Thymus (tissue), 11 donors: Measurements from ENCODE around the gene SPHK2. TPM values are rescaled to one million over a fixed set of nuclear protein-coding genes. Genes with fewer than 3 reads are reported as not detected.

ENCODE experiments used
- DNase-seq, 9 donors: peaks; one replicate each; pipeline ENCODE4 v3.0.0-alpha.2; 2013; ENCODE audit warnings: low spot score in 9 of 9, low read depth in 6 of 9, missing footprints in 1 of 9
- H3K27ac ChIP-seq, 2 donors: one replicate each; pipeline ENCODE4 v1.5.1; 2013; ENCODE audit warnings: control low read depth in 1 of 2, low read depth in 1 of 2, low read length in 1 of 2, mild to moderate bottlenecking in 1 of 2, moderate library complexity in 1 of 2
- H3K27me3 ChIP-seq, 2 donors: one replicate each; pipeline ENCODE4 v1.5.1; 2013; ENCODE audit warnings: low read length in 1 of 2; ENCODE audit not compliant: control insufficient read depth in 2 of 2, insufficient read depth in 1 of 2
- H3K36me3 ChIP-seq, 2 donors: one replicate each; pipeline ENCODE4 v1.5.1; 2013; ENCODE audit warnings: low read length in 1 of 2, mild to moderate bottlenecking in 1 of 2, moderate library complexity in 1 of 2; ENCODE audit not compliant: control insufficient read depth in 2 of 2, insufficient read depth in 2 of 2
- H3K4me1 ChIP-seq, 2 donors: one replicate each; pipeline ENCODE4 v1.5.1; 2013; ENCODE audit warnings: low read length in 2 of 2; ENCODE audit not compliant: control insufficient read depth in 2 of 2, insufficient read depth in 2 of 2
- H3K4me3 ChIP-seq, 2 donors: one replicate each; pipeline ENCODE4 v1.5.1; 2013; ENCODE audit warnings: low read length in 2 of 2, control low read depth in 1 of 2, mild to moderate bottlenecking in 1 of 2
- H3K9me3 ChIP-seq, 2 donors: one replicate each; pipeline ENCODE4 v1.5.1; 2013; ENCODE audit warnings: low read length in 1 of 2, mild to moderate bottlenecking in 1 of 2; ENCODE audit not compliant: control insufficient read depth in 2 of 2, insufficient read depth in 1 of 2
- WGBS: extraction: QIAGEN DNeasy Blood & Tissue Kit; methylation state at CpG from one replicate; pipeline ENCODE4 v1.1.7; 2013; 5-methylcytosine and 5-hydroxymethylcytosine counted together
- polyA plus RNA-seq: library from polyadenylated mRNA; stranded (reverse); fragments of 200-250 nt; gene quantifications from one replicate; pipeline ENCODE4 v1.2.3, GENCODE V29; 2013
- total RNA-seq: library from RNA; stranded (reverse); fragments of 120-200 nt; gene quantifications from one replicate; pipeline ENCODE4 v1.2.4, GENCODE V29; 2013
- donor health status: healthy.

The SPHK2 gene
- total and polyA plus RNA-seq, 2 donors = 4.6 to 13.4 TPM

GRCh38 chr19:48638831-48639381, 19.6 kb downstream of the SPHK2 start:
- no peak for DNase-seq
- H3K27ac ChIP-seq = peak overlapping the region; percentile 91 to 98
- WGBS = 90% methylated on average over 16 of the region's 16 CpGs
- peaks cover 0 to 14% of the 10 kb centered on the region in 2 donors for H3K27me3 ChIP-seq
- H3K36me3 ChIP-seq = no peaks in the 10 kb centered on the region
- H3K9me3 ChIP-seq = peaks cover 0 to 4% of the 10 kb centered on the region in 2 donors
- peaks cover 17 to 38% of the 10 kb centered on the region in 2 donors for H3K4me1 ChIP-seq
- peak overlapping the region in 1 of 2 donors; percentile 58 for H3K4me3 ChIP-seq

DNA sequence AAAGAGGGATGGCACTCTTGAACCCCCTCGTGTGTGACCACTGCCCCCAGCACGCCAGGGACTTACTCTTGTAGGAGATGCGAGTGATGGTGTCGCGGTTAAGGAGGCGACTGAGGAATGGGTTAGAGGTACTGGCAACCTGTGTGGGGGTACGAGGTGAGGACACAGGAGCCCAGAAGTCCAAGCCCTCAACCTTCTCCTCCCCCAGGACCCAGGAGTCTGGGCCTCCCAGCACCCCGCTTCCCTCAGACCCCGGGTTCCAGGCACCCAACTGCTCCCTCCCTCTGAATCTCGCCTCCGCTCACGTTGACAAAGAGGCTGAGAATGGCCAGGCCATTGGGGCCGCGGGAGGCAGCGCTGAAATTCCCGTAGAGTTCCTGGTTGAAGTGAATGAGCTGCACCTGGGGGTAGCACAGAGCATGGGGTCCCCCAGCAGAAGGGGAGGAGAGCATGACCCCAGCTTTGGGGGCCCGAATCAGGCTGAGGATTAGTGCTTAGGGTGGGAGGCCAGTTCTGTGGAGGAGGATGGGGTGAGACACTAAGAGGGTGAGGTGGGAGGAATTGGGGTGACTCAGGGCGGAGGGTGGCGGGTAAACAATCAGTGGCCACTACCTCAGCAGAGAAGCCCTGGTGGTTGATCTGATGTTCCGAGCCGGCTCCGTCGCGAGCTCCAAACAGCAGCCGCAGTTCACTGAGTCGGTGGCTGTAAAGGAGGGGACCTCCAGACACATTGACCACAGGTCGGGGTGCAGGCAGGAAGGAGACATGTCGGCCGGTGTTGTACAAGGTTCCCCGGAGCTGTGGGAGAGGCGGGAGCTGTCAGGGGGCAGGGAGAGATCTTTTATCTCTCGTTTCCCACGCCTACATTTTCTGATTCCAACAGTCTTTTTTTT, 20.4 kb downstream of the SPHK2 start:
- Histone ChIP-seq H3K4me3 (no peak overlapping the region), H3K36me3 (no peaks in the 10 kb centered on the region), H3K4me1 (peaks cover 18 to 38% of the 10 kb centered on the region in 2 donors), H3K27me3 (peaks cover 0 to 14% of the 10 kb centered on the region in 2 donors), H3K9me3 (peaks cover 0 to 1% of the 10 kb centered on the region in 2 donors), H3K27ac (no peak overlapping the region)
- 90% methylated on average over 33 of the region's 33 CpGs for WGBS
- no peak for DNase-seq

DNA sequence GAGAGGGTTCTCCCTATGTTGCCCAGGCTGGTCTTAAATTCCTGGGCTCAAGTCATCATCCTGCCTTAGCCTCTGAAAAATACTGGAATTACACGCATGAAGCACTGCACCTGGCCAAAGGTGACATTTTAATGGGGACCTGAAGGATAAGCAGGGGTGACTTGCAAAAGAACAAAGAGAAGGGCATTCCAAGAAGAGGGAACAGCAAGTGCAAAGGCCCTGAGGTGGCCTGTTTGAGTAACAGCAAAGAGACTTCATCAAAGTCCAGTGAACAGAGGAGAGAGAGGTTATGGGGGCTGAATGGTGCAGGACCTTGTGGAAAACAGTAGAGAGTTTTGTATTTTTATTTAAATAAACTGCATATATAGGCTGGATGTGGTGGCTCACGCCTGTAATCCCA, 22.5 kb downstream of the SPHK2 start:
- no peaks in the 10 kb centered on the region for H3K9me3 ChIP-seq
- WGBS = 95% methylated on average over 2 of the region's 2 CpGs
- no peak for DNase-seq
- no peak overlapping the region for H3K27ac ChIP-seq
- peaks cover 0 to 25% of the 10 kb centered on the region in 2 donors for H3K27me3 ChIP-seq
- no peak overlapping the region for H3K4me3 ChIP-seq
- peaks cover 13 to 42% of the 10 kb centered on the region in 2 donors for H3K4me1 ChIP-seq
- no peaks in the 10 kb centered on the region for H3K36me3 ChIP-seq

GRCh38 chr19:48642862-48643261, 23.6 kb downstream of the SPHK2 start:
- DNase-seq = no peak
- Histone ChIP-seq H3K4me3 (no peak overlapping the region), H3K36me3 (no peaks in the 10 kb centered on the region), H3K27ac (no peak overlapping the region), H3K4me1 (peaks cover 20 to 50% of the 10 kb centered on the region in 2 donors), H3K9me3 (no peaks in the 10 kb centered on the region), H3K27me3 (peaks cover 0 to 25% of the 10 kb centered on the region in 2 donors)
- WGBS = 98% methylated on average over 5 of the region's 5 CpGs

DNA sequence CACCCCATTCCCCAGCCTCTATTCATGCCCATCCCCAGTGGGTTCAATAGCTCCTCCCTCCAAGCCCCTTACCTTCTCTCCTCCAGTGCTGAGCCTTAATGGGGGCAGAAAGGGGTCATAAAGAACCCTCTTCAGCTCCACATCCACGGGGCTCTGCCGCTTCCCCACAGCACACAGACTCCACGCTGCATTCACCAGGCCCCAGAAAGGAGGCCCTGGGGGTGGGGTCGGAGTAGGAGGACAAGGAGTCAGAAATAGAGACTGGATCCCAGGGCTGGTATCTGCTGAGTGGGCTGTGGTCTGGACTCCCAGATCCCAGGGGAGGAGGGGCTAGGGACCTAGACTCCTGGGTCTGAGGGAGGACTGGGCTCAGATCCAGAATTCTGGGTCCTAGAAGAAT, 25.0 kb downstream of the SPHK2 start:
- no peak overlapping the region for H3K4me3 ChIP-seq
- no peaks in the 10 kb centered on the region for H3K36me3 ChIP-seq
- H3K4me1 ChIP-seq = peaks cover 19 to 50% of the 10 kb centered on the region in 2 donors
- 88% methylated on average over 4 of the region's 4 CpGs for WGBS
- H3K27ac ChIP-seq = no peak overlapping the region
- DNase-seq = no peak
- H3K27me3 ChIP-seq = peaks cover 0 to 19% of the 10 kb centered on the region in 2 donors
- no peaks in the 10 kb centered on the region for H3K9me3 ChIP-seq

GRCh38 chr19:48644839-48645619, 25.7 kb downstream of the SPHK2 start:
- WGBS = 4% methylated on average over 25 of the region's 25 CpGs
- Histone ChIP-seq H3K9me3 (no peaks in the 10 kb centered on the region), H3K36me3 (no peaks in the 10 kb centered on the region), H3K4me1 (peaks cover 24 to 54% of the 10 kb centered on the region in 2 donors), H3K27me3 (peaks cover 0 to 12% of the 10 kb centered on the region in 2 donors), H3K4me3 (peak overlapping the region; percentile 55 to 65), H3K27ac (peak overlapping the region; percentile 76 to 90)
- peak in 5 of 9 donors; percentile 66 to 88 (median 75) for DNase-seq

DNA sequence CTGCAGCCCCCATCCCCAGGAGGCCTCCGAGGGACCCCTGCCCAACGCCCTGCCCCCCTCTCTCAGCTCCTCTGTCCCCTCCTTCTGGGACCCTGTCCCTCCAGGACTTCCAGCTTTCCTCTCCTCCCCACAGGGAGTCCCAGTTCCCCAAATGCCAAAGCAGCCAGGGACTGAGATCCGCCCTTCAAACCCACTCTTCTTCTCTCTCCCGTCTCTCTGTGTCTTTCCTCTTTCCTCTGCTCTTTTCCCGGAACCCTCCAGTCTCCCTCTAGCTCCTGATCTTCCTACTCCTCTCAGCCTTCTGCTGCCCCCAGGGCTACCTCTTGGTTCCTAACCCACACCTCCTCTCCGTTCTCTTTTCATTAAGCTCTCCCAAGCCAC, 26.3 kb downstream of the SPHK2 start:
- Histone ChIP-seq H3K4me1 (peaks cover 24 to 54% of the 10 kb centered on the region in 2 donors), H3K4me3 (peak overlapping the region; percentile 55 to 65), H3K27ac (peak overlapping the region; percentile 76 to 90), H3K9me3 (no peaks in the 10 kb centered on the region), H3K27me3 (peaks cover 0 to 11% of the 10 kb centered on the region in 2 donors), H3K36me3 (no peaks in the 10 kb centered on the region)
- under 1% methylated on average over 6 of the region's 6 CpGs for WGBS
- peak in 1 of 9 donors; percentile 52 for DNase-seq

DNA sequence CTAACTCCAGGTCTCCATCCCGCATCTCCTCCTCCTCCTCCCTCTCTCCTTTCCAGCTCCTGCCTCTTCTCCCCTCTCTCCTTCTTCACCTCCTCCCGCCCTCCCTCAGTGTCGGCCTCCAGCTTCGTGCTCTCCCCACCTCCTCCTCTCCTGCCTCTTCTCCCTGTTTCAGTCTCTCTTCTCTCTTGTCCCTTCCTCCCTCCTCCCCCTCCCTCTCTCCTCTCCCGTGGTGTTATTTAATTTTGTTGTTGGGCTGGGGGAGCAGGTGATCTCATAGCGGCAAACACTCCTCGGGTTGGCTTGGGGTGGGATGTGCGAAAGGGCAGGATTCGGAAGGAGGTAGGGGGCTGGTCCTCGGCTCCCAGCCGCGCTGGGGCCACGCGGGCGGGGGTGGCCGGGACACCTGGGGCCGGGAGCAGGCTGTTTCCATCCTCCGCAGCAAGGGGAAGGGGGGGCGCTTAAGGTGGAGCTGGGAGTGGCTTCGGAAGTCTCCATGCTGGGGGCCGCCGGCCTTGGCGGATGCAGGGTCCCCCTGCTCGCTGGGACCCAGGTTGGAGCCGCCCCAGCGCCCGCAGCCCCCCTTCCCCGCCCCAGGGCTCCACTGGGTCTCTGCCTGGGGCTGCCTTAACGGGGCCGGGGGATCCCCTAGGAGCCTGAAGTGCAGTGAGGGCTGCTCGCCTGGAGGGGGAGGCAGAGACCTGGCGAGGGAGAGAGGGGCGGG, 26.9 kb downstream of the SPHK2 start, which contains the start of gene CA11:
Gene CA11, minus strand, starts transcription at position 187 of the 721 bp plus-strand sequence. CDS start 555 bp downstream, outside the sequence.
- H3K27ac ChIP-seq = peak within 1 kb of the TSS; percentile 76 to 90
- H3K4me1 ChIP-seq = peaks cover 24 to 54% of the 10 kb centered on the region in 2 donors
- H3K36me3 ChIP-seq = no peaks in the 10 kb centered on the region
- H3K27me3 ChIP-seq = peaks cover 0 to 11% of the 10 kb centered on the region in 2 donors
- peak in 8 of 9 donors; percentile 86 to 96 (median 90) for DNase-seq
- no peaks in the 10 kb centered on the region for H3K9me3 ChIP-seq
- H3K4me3 ChIP-seq = peak within 1 kb of the TSS; percentile 55 to 65
- under 1% methylated on average over 33 of the region's 33 CpGs for WGBS
